WI38 (cell line): Measurements from ENCODE around the gene SLC10A7.

Experiments used
- H3K4me3 ChIP-seq: 2 replicates; pipeline ENCODE4 v1.5.1; 2011; ENCODE audit warnings: low read depth, mild to moderate bottlenecking, control low read depth, low read length
- CTCF ChIP-seq: IDR thresholded peaks from 2 replicates; pipeline ENCODE4 v1.5.1; 2012; ENCODE audit warnings: low read depth, mild to moderate bottlenecking, control low read depth, low read length

The SLC10A7 gene

DNA sequence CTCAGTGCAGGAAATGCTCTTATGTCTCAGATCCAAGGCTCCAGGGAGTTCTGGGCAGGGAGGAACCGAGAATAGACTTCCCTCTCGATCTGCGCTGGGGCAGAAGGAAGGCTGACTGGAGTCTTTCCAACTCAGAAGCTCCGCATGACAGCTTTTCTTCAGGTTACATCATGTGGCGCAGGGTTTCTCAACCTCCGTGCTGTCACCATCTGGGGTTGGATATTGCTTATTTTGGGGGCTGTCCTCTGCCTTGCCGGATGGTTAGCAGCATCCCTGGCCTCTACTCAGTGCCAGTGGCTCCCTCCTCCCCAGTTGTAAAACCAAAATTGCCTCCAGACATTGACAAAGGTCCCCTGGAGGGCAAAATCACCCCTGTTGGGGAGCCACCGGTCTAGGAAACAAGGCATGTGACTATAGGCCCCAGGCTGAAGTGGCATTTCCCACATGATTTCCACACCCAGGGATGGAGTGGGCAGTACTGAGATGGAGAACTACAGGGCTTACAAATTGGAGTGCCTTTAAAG is 286.0 kb downstream of the SLC10A7 start:
- H3K4me3 ChIP-seq, result no peak overlapping the region
- TF ChIP-seq CTCF, result no peak

- no peak overlapping the region for H3K4me3 ChIP-seq
- no peak for TF ChIP-seq CTCF
These were observed 289.5 kb downstream of the SLC10A7 start for GRCh38 chr4:146232131-146232722.

DNA sequence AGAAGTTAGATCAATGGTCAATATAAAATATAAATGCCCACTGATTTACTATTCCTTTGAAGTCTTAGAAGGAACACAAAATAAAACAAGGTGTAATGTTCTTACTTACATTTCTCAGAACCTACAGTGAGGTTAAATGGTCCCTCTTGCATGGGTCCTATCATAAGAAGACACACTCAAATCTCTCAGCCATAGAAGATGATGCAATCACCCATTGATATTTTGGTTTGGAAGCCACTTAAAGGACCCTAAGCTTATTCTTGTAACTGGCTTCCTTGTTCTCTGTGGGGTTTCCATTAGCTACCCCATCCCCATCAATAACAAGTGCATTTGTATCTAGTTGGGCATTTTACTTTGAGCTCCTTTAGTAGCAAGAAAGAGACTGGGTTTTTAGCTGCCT is 292.3 kb downstream of the SLC10A7 start:
- no peak overlapping the region for H3K4me3 ChIP-seq
- no peak for TF ChIP-seq CTCF

DNA sequence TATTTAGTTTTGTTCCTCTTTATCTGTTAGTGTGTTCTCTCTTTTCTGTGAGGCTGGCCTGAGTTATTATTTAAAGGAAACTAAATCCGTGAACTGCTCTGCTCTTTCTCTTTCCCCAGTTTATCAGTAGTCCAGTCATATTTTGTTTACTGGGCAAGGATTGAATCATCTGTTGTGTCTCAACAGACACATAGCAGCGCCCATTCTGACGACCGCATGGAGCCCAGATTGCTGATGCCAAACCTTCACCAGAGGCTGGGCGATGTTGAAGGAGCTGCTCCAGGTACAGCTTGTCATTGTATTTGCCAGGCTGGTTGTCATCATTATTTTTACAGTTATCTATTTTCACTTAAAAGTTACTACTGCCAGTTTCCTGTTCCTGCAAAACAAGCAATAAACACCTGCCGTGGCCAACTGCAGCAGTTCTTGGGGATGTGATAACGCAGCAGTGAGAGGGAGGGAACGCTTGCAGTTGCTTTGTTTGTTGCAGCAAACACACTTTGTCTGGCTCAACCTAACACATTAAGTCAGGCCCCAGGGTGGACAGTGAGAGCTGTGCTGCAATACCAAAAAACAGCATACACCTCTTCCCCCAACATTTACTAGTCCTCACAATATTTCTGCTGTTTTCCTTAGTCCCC is 297.3 kb downstream of the SLC10A7 start:
- no peak overlapping the region for H3K4me3 ChIP-seq
- no peak for TF ChIP-seq CTCF

- H3K4me3 ChIP-seq, result peak overlapping the region; percentile 21
These were observed 299.4 kb downstream of the SLC10A7 start for GRCh38 chr4:146222313-146222712.

DNA sequence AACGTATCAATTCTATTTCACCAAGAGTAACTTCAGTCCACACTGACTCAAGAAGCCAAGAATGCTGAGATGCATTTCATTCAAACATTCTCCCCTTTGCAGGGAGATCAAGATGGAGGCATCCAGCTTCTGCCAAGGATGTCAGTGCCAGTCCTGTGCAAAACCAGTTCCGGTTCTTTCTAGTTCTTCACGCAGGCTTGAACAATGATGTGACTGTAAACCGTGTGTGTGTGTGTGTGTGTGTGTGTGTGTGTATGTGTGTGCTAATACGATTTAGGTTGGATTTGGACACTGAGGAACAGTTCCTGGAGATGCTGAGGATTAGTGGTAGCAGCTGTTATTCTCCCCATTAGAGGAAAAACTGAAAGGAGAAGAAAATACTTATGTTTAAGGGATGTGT is 307.5 kb downstream of the SLC10A7 start, which contains the start of gene REELD1:
REELD1 (plus strand) TSS at position 301 of the 400 bp plus-strand sequence. CDS start 2,415 bp downstream, outside the sequence.
- H3K4me3 ChIP-seq, result no peak within 1 kb of the TSS
- TF ChIP-seq CTCF, result no peak

More at GRCh38 chr4:146222313-146222712, 299.4 kb downstream of the SLC10A7 start:
- no peak for TF ChIP-seq CTCF

- no peak for TF ChIP-seq CTCF
- no peak overlapping the region for H3K4me3 ChIP-seq
These were observed 309.0 kb downstream of the SLC10A7 start for GRCh38 chr4:146212781-146213180.
